HepG2 (cell line): ENCODE measurements around the gene CCDC158. TPM values are rescaled to one million over a fixed set of nuclear protein-coding genes. Genes with fewer than 3 reads are reported as not detected.

Experiments used
- BCL6 ChIP-seq: IDR thresholded peaks from 2 replicates; pipeline ENCODE4 v1.6.1; 2016; ENCODE audit warnings: missing genetic modification reagents, missing compliant biosample characterization
- BCLAF1 ChIP-seq: fragments of 450-650 bp; IDR thresholded peaks from 2 replicates; pipeline ENCODE4 v1.6.1; 2017; ENCODE audit warnings: mild to moderate bottlenecking
- BRD4 ChIP-seq: sonication (generic); formaldehyde crosslinking; IDR thresholded peaks from 2 replicates; pipeline ENCODE4 v1.4.0; 2020; ENCODE audit warnings: missing genetic modification reagents
- CEBPG ChIP-seq: IDR thresholded peaks from 2 replicates; pipeline ENCODE4 v1.6.1; 2016
- FLYWCH1 ChIP-seq: sonication (generic); formaldehyde crosslinking; IDR thresholded peaks from 2 replicates; pipeline ENCODE4 v1.8.1; 2023; ENCODE audit warnings: mild to moderate bottlenecking, missing genetic modification reagents
- GATA4 ChIP-seq: sonication (generic); IDR thresholded peaks from 2 replicates; pipeline ENCODE4 v1.6.1; 2016; ENCODE audit warnings: antibody characterized with exemption, low read depth, borderline replicate concordance
- HNF4A ChIP-seq: sonication (generic); formaldehyde crosslinking; IDR thresholded peaks from 2 replicates; pipeline ENCODE4 v1.4.0; 2020; ENCODE audit warnings: missing genetic modification reagents
- JUN ChIP-seq: sonication (generic); formaldehyde crosslinking; IDR thresholded peaks from 2 replicates; pipeline ENCODE4 v1.4.0; 2020; ENCODE audit warnings: mild to moderate bottlenecking, missing genetic modification reagents
- KDM5A ChIP-seq: fragments of 200-600 bp; sonication (generic); IDR thresholded peaks from 2 replicates; pipeline ENCODE4 v1.7.0; 2018; ENCODE audit warnings: antibody characterized with exemption, mild to moderate bottlenecking, low read length, borderline replicate concordance
- NR3C1 ChIP-seq: sonication (generic); formaldehyde crosslinking; IDR thresholded peaks from 2 replicates; pipeline ENCODE4 v1.4.0; 2020; ENCODE audit warnings: missing genetic modification reagents
- POLR2A ChIP-seq, 2 experiments: IDR thresholded peaks; 2 replicates each; pipeline ENCODE4 v1.6.1; 2011; ENCODE audit warnings: low read depth in 2 of 2, low read length in 2 of 2, mild to moderate bottlenecking in 1 of 2, moderate library complexity in 1 of 2; ENCODE audit not compliant: insufficient read depth in 1 of 2
- PTBP1 ChIP-seq: fragments of 200-400 bp; formaldehyde crosslinking; IDR thresholded peaks from 2 replicates; pipeline ENCODE4 v1.6.1; 2018; ENCODE audit warnings: low read length, low read depth; ENCODE audit not compliant: poor library complexity, severe bottlenecking
- SAP130 ChIP-seq: IDR thresholded peaks from 2 replicates; pipeline ENCODE4 v1.6.1; 2016; ENCODE audit warnings: low read depth
- SOX13 ChIP-seq, 3 experiments: fragments of 450-650 bp in 1 of 3; sonication (generic) in 1 of 3; formaldehyde crosslinking in 1 of 3; IDR thresholded peaks in 2 of 3; conservative IDR thresholded peaks in 1 of 3; 2 replicates each; pipeline versions ENCODE4 v1.5.0 to v1.6.1; 2016 to 2020; ENCODE audit warnings: antibody characterized with exemption in 1 of 3, mild to moderate bottlenecking in 1 of 3, missing compliant biosample characterization in 1 of 3, missing genetic modification reagents in 1 of 3, moderate library complexity in 1 of 3
- TAF15 ChIP-seq: fragments of 200-400 bp; formaldehyde crosslinking; IDR thresholded peaks from one replicate; pipeline ENCODE4 v1.6.1; 2018; ENCODE audit warnings: mild to moderate bottlenecking, low read depth, low read length; ENCODE audit not compliant: poor library complexity, severe bottlenecking
- TRIM24 ChIP-seq: sonication (generic); formaldehyde crosslinking; IDR thresholded peaks from 2 replicates; pipeline ENCODE4 v1.8.0; 2022; ENCODE audit warnings: mild to moderate bottlenecking, missing genetic modification reagents
- ZBED4 ChIP-seq: sonication (generic); formaldehyde crosslinking; IDR thresholded peaks from 2 replicates; pipeline ENCODE4 v1.4.0; 2020; ENCODE audit warnings: missing genetic modification reagents, borderline replicate concordance
- ZNF234 ChIP-seq: sonication (generic); formaldehyde crosslinking; conservative IDR thresholded peaks from 2 replicates; pipeline ENCODE4 v1.5.1; 2020; ENCODE audit warnings: mild to moderate bottlenecking, missing genetic modification reagents
- ZNF414 ChIP-seq: sonication (generic); formaldehyde crosslinking; IDR thresholded peaks from 2 replicates; pipeline ENCODE4 v1.5.0; 2020; ENCODE audit warnings: missing genetic modification reagents
- ZNF468 ChIP-seq: sonication (generic); formaldehyde crosslinking; IDR thresholded peaks from 2 replicates; pipeline ENCODE4 v1.8.0; 2022; ENCODE audit warnings: mild to moderate bottlenecking, moderate library complexity, missing genetic modification reagents
- ZNF564 ChIP-seq: sonication (generic); formaldehyde crosslinking; IDR thresholded peaks from 2 replicates; pipeline ENCODE4 v1.8.1; 2023; ENCODE audit warnings: mild to moderate bottlenecking, missing genetic modification reagents
- ZNF615 ChIP-seq: sonication (generic); formaldehyde crosslinking; IDR thresholded peaks from 2 replicates; pipeline ENCODE4 v1.5.0; 2020; ENCODE audit warnings: mild to moderate bottlenecking, missing genetic modification reagents, borderline replicate concordance
- polyA plus RNA-seq, 8 experiments: library from polyadenylated mRNA; depleted of rRNA in 3 of 8; stranded (reverse) in 7 of 8; unstranded in 1 of 8; fragments of >200 nt; fragmentation: Illumina TruSeq in 4 of 8; extraction: Trizol in 4 of 8; gene quantifications; 2 replicates each; pipeline versions ENCODE4 v1.2.1 to v1.2.3, GENCODE V29; 2011 to 2016; ENCODE audit warnings: low read depth in 4 of 8, missing spikeins in 1 of 8, mixed read lengths in 1 of 8; ENCODE audit not compliant: insufficient read depth in 1 of 8
- total RNA-seq, 5 experiments: library from RNA; depleted of rRNA; stranded (reverse); fragments of >200 nt; fragmentation: Illumina TruSeq; extraction: Trizol; gene quantifications; 2 replicates each; pipeline ENCODE4 v1.2.3, GENCODE V29; 2016; ENCODE audit warnings: low read depth in 1 of 5
- TF ChIP-seq, protein P1 (sequence below): sonication (generic); formaldehyde crosslinking; conservative IDR thresholded peaks from 2 replicates; pipeline ENCODE4 v1.8.1; 2023; ENCODE audit warnings: missing genetic modification reagents

Gene CCDC158
- total and polyA plus RNA-seq, 2 of the 13 experiments (the other 11 are each of a cell fraction or from before 2014, with no cell fraction given): not detected

DNA sequence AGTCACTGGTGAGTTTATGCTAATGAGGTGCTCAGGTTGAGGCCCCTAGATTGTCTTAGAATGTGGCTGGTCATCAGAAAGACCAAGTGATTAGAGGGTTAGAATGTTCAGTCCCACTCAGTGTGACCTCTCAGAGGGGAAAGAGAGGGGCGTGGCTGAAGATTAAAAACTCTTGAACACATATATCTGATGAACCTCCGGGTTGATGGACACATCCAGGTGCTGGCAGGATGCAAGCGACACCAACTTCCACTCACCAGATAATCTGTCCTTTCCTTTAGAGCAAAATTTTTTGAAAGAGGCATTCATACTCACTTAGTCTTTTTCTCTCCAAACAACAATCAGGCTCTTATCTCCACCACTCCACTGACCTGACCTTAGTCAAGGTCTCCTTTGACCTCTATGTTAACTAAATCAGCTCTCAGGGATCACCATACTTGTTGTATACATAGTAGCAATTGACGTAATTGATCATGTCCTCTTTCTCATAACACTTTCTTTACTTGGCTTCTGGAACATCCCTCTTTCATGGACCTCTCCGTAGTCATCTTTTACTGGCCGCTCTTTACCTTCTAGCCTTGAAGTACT lies 155.2 kb downstream of the CCDC158 start (continued):
- no peak for TF ChIP-seq FLYWCH1
- TF ChIP-seq TAF15: no peak
- TF ChIP-seq BCL6 (CRISPR knock-in tag): peak; percentile 51; the same call in 1 of the 2 replicates
- TF ChIP-seq SAP130 (CRISPR knock-in tag): no peak; the same call in 1 of the 2 replicates
- peak; percentile 34; the same call in 1 of the 2 replicates for TF ChIP-seq HNF4A (CRISPR knock-in tag)
- TF ChIP-seq KDM5A: no peak
- no peak for TF ChIP-seq NR3C1 (CRISPR knock-in tag)
- no peak for TF ChIP-seq ZBED4 (CRISPR knock-in tag)
- no peak for TF ChIP-seq ZNF615 (CRISPR knock-in tag)
- no peak for TF ChIP-seq BCLAF1
- TF ChIP-seq GATA4: no peak
- no peak for TF ChIP-seq TRIM24
- TF ChIP-seq CEBPG: no peak
- no peak for TF ChIP-seq ZNF414 (CRISPR knock-in tag)
- no peak for TF ChIP-seq POLR2A (IDR thresholded peaks at IDR 0.05; ENCODE audit: insufficient read depth in 1 of 2, low read depth in 2 of 2, low read length in 2 of 2)
- no peak for TF ChIP-seq ZNF468 (CRISPR knock-in tag)
- no peak for TF ChIP-seq PTBP1
- TF ChIP-seq BRD4 (CRISPR knock-in tag): no peak
- no peak for TF ChIP-seq ZNF564 (CRISPR knock-in tag)
- TF ChIP-seq SOX13 (IDR thresholded peaks at IDR 0.05): no peak
- peak in 1 of 2 experiments; percentile 71; a peak in 2 of 4 replicates for TF ChIP-seq SOX13 (CRISPR knock-in tag; conservative IDR thresholded peaks at IDR 0.05 in 1 of 2, IDR thresholded peaks at IDR 0.05 in 1 of 2)
- TF ChIP-seq, protein P1, sequence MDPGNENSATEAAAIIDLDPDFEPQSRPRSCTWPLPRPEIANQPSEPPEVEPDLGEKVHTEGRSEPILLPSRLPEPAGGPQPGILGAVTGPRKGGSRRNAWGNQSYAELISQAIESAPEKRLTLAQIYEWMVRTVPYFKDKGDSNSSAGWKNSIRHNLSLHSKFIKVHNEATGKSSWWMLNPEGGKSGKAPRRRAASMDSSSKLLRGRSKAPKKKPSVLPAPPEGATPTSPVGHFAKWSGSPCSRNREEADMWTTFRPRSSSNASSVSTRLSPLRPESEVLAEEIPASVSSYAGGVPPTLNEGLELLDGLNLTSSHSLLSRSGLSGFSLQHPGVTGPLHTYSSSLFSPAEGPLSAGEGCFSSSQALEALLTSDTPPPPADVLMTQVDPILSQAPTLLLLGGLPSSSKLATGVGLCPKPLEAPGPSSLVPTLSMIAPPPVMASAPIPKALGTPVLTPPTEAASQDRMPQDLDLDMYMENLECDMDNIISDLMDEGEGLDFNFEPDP (CRISPR knock-in tag): no peak
- TF ChIP-seq JUN (CRISPR knock-in tag): no peak
- TF ChIP-seq ZNF234 (CRISPR knock-in tag): no peak
